Measurements from ENCODE around the gene HIVEP3. TPM values are rescaled to one million over a fixed set of nuclear protein-coding genes. Genes with fewer than 3 reads are reported as not detected.

The HIVEP3 gene
- total RNA-seq, 2 donors from 2014 or later: 3.4 to 4.0 TPM

DNA sequence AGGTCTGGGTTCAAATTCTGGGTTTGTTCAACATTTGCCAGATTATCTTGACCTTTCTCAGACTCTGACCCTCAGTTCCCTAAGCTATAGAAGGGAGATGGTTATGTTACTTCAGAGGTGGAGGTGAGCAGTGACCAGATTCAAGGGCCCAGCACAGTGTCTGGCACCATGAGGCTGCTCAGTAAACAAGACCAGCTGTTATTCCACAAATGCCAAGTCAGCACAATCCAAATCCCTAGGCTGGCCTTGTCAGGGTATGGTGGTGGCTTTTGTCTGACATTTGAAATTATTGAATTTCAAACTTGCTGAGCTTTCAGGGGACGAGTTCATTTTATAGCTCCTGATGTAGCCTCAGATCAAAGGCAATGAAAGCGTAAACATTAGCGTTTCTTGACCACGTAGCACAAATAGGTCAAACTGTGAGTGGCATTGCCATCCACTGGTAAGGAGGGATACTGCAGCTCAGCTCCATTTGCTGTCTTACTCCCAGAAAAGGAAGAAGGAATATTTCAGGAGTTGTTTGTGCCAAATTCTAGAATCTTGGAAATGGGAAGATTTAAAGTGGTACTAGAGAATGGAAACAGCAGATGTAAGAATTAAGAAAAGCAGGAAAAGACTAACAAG lies 339.9 kb downstream of the HIVEP3 start:
- peak; percentile 46 for ATAC-seq

DNA sequence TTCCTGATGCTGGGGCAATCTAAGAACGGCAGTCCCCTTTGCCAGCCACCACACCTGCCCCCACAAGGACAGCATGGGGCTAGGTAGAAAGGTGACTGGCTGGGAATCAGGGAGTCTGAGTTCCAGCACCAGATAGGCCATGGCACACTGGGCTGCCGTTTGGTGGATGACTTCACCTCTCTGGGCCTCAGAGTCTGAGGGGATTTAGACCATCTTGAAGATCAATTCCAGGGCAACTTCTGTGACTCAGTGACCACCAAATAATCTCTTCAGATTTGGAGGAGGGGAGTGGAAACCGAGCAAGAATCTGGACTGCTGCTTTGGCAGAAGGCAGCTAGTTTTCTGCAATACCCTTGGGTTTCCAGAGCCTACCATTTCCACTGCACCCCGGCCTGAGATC lies 342.1 kb downstream of the HIVEP3 start:
- ATAC-seq (no peak), DNase-seq (no peak)
- H3K4me1 ChIP-seq: peaks cover 7% of the 10 kb centered on the region
- H3K9me3 ChIP-seq: no peaks in the 10 kb centered on the region
- no peak overlapping the region for H3K27ac ChIP-seq
- TF ChIP-seq, protein P1, sequence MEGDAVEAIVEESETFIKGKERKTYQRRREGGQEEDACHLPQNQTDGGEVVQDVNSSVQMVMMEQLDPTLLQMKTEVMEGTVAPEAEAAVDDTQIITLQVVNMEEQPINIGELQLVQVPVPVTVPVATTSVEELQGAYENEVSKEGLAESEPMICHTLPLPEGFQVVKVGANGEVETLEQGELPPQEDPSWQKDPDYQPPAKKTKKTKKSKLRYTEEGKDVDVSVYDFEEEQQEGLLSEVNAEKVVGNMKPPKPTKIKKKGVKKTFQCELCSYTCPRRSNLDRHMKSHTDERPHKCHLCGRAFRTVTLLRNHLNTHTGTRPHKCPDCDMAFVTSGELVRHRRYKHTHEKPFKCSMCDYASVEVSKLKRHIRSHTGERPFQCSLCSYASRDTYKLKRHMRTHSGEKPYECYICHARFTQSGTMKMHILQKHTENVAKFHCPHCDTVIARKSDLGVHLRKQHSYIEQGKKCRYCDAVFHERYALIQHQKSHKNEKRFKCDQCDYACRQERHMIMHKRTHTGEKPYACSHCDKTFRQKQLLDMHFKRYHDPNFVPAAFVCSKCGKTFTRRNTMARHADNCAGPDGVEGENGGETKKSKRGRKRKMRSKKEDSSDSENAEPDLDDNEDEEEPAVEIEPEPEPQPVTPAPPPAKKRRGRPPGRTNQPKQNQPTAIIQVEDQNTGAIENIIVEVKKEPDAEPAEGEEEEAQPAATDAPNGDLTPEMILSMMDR (IDR thresholded peaks at IDR 0.05): no peak
- no peak for TF ChIP-seq POLR2A (IDR thresholded peaks at IDR 0.05)
- H3K4me3 ChIP-seq: no peak overlapping the region
- no peaks in the 10 kb centered on the region for H3K36me3 ChIP-seq (replicated peaks in 1 of 2; ENCODE audit: insufficient read depth in 1 of 2, low read depth in 2 of 2)
- 58 to 60% methylated on average over 4 of the region's 4 CpGs for WGBS, 2 donors
- intact Hi-C loops (cut with DNase I): no loop called here
- no peaks in the 10 kb centered on the region for H3K27me3 ChIP-seq

More for the DNA sequence above, 339.9 kb downstream of the HIVEP3 start:
- DNase-seq: peak in 2 of 4 donors; percentile 40 to 55
- Histone ChIP-seq H3K4me1 (peaks cover 7% of the 10 kb centered on the region), H3K36me3 (replicated peaks in 1 of 2; ENCODE audit: insufficient read depth in 1 of 2, low read depth in 2 of 2) (no peaks in the 10 kb centered on the region), H3K27me3 (no peaks in the 10 kb centered on the region), H3K27ac (no peak overlapping the region), H3K9me3 (no peaks in the 10 kb centered on the region), H3K4me3 (no peak overlapping the region)
- TF ChIP-seq, protein P1 (IDR thresholded peaks at IDR 0.05): peak in 5 of 7 experiments; percentile 37 to 72 (median 57)
- no peak for TF ChIP-seq POLR2A (IDR thresholded peaks at IDR 0.05)
- 32 to 55% methylated on average over 4 of the region's 4 CpGs for WGBS, 2 donors
- intact Hi-C loops (cut with DNase I): no loop called here

DNA sequence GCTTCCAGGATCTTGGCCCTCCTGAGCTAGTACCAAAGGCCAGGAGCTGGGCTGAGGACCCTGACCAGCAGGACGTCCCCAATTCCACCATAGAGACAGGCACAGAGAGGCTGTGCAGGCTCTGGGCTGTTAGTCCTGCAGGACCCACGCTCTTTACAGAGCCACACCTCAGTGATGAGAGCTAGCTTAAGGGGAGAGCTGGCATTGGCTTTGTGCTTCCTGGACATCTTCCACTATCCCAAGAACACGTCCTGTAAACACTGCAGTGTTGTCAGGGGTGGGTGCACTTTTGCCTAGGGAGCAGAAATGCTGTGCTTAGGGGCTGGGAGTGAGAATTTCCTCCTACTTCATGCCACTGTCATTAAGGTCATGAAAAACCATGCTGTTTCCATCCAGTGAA lies 342.5 kb downstream of the HIVEP3 start:
- Histone ChIP-seq H3K27ac (no peak overlapping the region), H3K27me3 (no peaks in the 10 kb centered on the region), H3K9me3 (no peaks in the 10 kb centered on the region), H3K36me3 (replicated peaks in 1 of 2; ENCODE audit: insufficient read depth in 1 of 2, low read depth in 2 of 2) (no peaks in the 10 kb centered on the region), H3K4me3 (no peak overlapping the region), H3K4me1 (peaks cover 7% of the 10 kb centered on the region)
- TF ChIP-seq POLR2A (IDR thresholded peaks at IDR 0.05): no peak
- TF ChIP-seq, protein P1 (IDR thresholded peaks at IDR 0.05): no peak
- ATAC-seq: no peak
- no peak for DNase-seq
- WGBS, 2 donors: 62 to 63% methylated on average over 3 of the region's 3 CpGs
- intact Hi-C loops (cut with DNase I): no loop called here

DNA sequence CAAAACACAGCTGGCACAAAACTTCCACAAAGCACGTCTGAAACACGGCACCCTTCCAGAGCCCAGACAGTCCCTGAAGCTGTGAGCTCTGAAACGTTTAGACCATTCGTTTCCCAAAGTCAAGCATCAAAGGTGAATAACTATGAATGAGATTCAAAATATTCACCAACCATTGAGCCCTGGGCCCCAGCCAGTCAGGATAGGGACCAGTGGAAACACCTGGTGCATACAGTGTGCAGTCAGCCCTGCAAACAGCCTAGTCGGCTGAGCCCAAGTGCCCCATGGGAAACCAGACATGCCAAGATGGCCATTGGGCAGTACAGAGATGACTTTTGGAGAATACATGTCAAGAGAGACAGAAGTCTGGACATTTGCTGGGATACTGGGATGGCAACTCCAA lies 343.9 kb downstream of the HIVEP3 start:
- TF ChIP-seq, protein P1 (IDR thresholded peaks at IDR 0.05): no peak
- TF ChIP-seq POLR2A (IDR thresholded peaks at IDR 0.05): no peak
- Histone ChIP-seq H3K4me3 (no peak overlapping the region), H3K9me3 (no peaks in the 10 kb centered on the region), H3K36me3 (replicated peaks in 1 of 2; ENCODE audit: insufficient read depth in 1 of 2, low read depth in 2 of 2) (no peaks in the 10 kb centered on the region), H3K27me3 (no peaks in the 10 kb centered on the region), H3K27ac (no peak overlapping the region), H3K4me1 (peaks cover 7% of the 10 kb centered on the region)
- ATAC-seq (no peak), DNase-seq (no peak)
- WGBS, 2 donors: 51 to 60% methylated on average over 4 to 5 of the region's 5 CpGs
- intact Hi-C loops (cut with DNase I): no loop called here

Data from body of pancreas (tissue), 4 donors.